Gastroesophageal sphincter (tissue), 4 donors: ENCODE data around the gene CASP5. TPM values are rescaled to one million over a fixed set of nuclear protein-coding genes. Genes with fewer than 3 reads are reported as not detected.

ENCODE experiments used
- ATAC-seq: fragments of 150-250 bp; one replicate; pipeline ENCODE4 v1.9.1; 2016; ENCODE audit warnings: mild to moderate bottlenecking, moderate library complexity
- H3K27ac ChIP-seq, 4 donors: fragments of 200-600 bp; sonication (generic) in 3 of 4; 1 replicate in 3 of 4; 2 replicates in 1 of 4; pipeline ENCODE4 v1.5.1; 2016 to 2019
- H3K27me3 ChIP-seq: fragments of 200-600 bp; sonication (generic); one replicate; pipeline ENCODE4 v1.5.1; 2019
- H3K36me3 ChIP-seq, 2 donors: fragments of 200-600 bp; sonication (generic); one replicate each; pipeline ENCODE4 v1.5.1; 2019; ENCODE audit warnings: control low read depth in 1 of 2
- H3K4me1 ChIP-seq, 3 donors: fragments of 200-600 bp; sonication (generic); 1 replicate in 2 of 3; 2 replicates in 1 of 3; pipeline ENCODE4 v1.5.1; 2016 to 2019; ENCODE audit warnings: control low read depth in 2 of 3
- H3K4me3 ChIP-seq, 2 donors: fragments of 200-600 bp; sonication (generic); one replicate each; pipeline ENCODE4 v1.5.1; 2019; ENCODE audit warnings: mild to moderate bottlenecking in 1 of 2, moderate library complexity in 1 of 2
- H3K9me3 ChIP-seq, 3 donors: fragments of 200-600 bp; sonication (generic); one replicate each; pipeline ENCODE4 v1.5.1; 2017 to 2019; ENCODE audit warnings: control low read depth in 2 of 3
- CTCF ChIP-seq, 4 experiments: fragments of 200-600 bp in 2 of 4; fragments of 450-650 bp in 2 of 4; sonication (generic) in 1 of 4; IDR thresholded peaks; one replicate each; pipeline ENCODE4 v1.5.1; 2017 to 2019; ENCODE audit warnings: antibody characterized with exemption in 4 of 4, mild to moderate bottlenecking in 2 of 4, moderate library complexity in 2 of 4
- EP300 ChIP-seq: sonication (generic); formaldehyde crosslinking; IDR thresholded peaks from one replicate; pipeline ENCODE4 v1.6.1; 2017; ENCODE audit warnings: antibody characterized with exemption, mild to moderate bottlenecking
- POLR2A ChIP-seq, 2 donors: fragments of 450-650 bp; IDR thresholded peaks; one replicate each; pipeline ENCODE4 v1.6.1; 2017; ENCODE audit warnings: antibody characterized with exemption in 2 of 2, mild to moderate bottlenecking in 2 of 2, moderate library complexity in 1 of 2
- POLR2AphosphoS5 ChIP-seq: sonication (generic); formaldehyde crosslinking; IDR thresholded peaks from one replicate; pipeline ENCODE4 v1.6.1; 2017; ENCODE audit warnings: antibody characterized with exemption
- WGBS, 2 donors: methylation state at CpG; one replicate each; pipeline ENCODE4 v1.1.5; 2018; ENCODE audit warnings: low coverage in 1 of 2; 5-methylcytosine and 5-hydroxymethylcytosine counted together
- total RNA-seq, 4 donors: library from RNA; depleted of rRNA; stranded (reverse); fragments of >200 nt; gene quantifications; one replicate each; pipeline ENCODE4 v1.1.0, GENCODE V29; 2016

CASP5 gene
- total RNA-seq, 4 donors from 2014 or later = 0.67 TPM; not detected in 3

DNA sequence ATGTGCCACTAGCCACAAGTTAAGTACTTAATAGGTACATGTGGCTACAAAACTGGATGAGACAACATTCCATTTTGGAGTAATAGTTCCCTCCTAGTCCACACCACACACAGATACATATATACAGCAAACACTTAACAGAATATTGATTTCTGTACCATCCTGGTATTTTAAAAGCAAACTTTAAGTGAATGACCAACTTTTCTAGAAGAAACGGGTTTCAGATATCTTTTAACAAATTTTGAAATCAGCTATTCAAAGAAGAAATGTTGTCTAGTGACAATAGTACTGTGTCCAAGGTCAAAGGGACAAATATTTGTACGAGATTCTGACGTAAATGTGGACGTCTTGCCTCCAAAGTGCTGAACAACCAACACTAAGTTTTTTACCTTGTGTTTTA lies 34.5 kb upstream of the CASP5 start:
- ATAC-seq = no peak
- Histone ChIP-seq H3K27me3 (no peaks in the 10 kb centered on the region), H3K4me1 (no peaks in the 10 kb centered on the region), H3K9me3 (no peaks in the 10 kb centered on the region), H3K4me3 (no peak overlapping the region), H3K36me3 (no peaks in the 10 kb centered on the region), H3K27ac (no peak overlapping the region)
- WGBS, 2 donors = 64 to 70% methylated on average over 4 of the region's 4 CpGs
- TF ChIP-seq POLR2A (IDR thresholded peaks at IDR 0.05) (no peak), CTCF (IDR thresholded peaks at IDR 0.05) (no peak), POLR2AphosphoS5 (no peak), EP300 (no peak)

GRCh38 chr11:105056446-105056845 lies 33.5 kb upstream of the CASP5 start:
- ATAC-seq = no peak
- TF ChIP-seq CTCF (IDR thresholded peaks at IDR 0.05) (no peak), EP300 (no peak), POLR2AphosphoS5 (no peak), POLR2A (IDR thresholded peaks at IDR 0.05) (no peak)
- H3K27me3 ChIP-seq = no peaks in the 10 kb centered on the region
- no peaks in the 10 kb centered on the region for H3K36me3 ChIP-seq
- H3K4me3 ChIP-seq = no peak overlapping the region
- no peaks in the 10 kb centered on the region for H3K4me1 ChIP-seq
- WGBS, 2 donors = 100% methylated on average over 1 of the region's 1 CpG; no CpG with 5 or more reads in 1 of the 2 donors
- H3K27ac ChIP-seq = no peak overlapping the region
- H3K9me3 ChIP-seq = no peaks in the 10 kb centered on the region

- Histone ChIP-seq H3K36me3 (no peaks in the 10 kb centered on the region), H3K4me1 (no peaks in the 10 kb centered on the region), H3K9me3 (no peaks in the 10 kb centered on the region), H3K27me3 (no peaks in the 10 kb centered on the region), H3K4me3 (no peak overlapping the region), H3K27ac (no peak overlapping the region)
- ATAC-seq = no peak
- no peak for TF ChIP-seq POLR2AphosphoS5
- TF ChIP-seq EP300 = no peak
- no peak for TF ChIP-seq POLR2A (IDR thresholded peaks at IDR 0.05)
- no peak for TF ChIP-seq CTCF (IDR thresholded peaks at IDR 0.05)
- WGBS, 2 donors = 50 to 83% methylated on average over 1 to 2 of the region's 2 CpGs
Measured at GRCh38 chr11:105054723-105055493, 31.9 kb upstream of the CASP5 start.

- Histone ChIP-seq H3K9me3 (no peaks in the 10 kb centered on the region), H3K4me1 (peaks cover 0 to 1% (median 0%) of the 10 kb centered on the region in 3 donors), H3K27ac (no peak overlapping the region), H3K36me3 (no peaks in the 10 kb centered on the region), H3K4me3 (no peak overlapping the region), H3K27me3 (no peaks in the 10 kb centered on the region)
- 86 to 93% methylated on average over 3 of the region's 3 CpGs for WGBS, 2 donors
- no peak for ATAC-seq
- TF ChIP-seq CTCF (IDR thresholded peaks at IDR 0.05) (peak in 1 of 4 experiments; percentile 1), POLR2AphosphoS5 (no peak)
Measured at GRCh38 chr11:105052487-105052886, 29.5 kb upstream of the CASP5 start.

DNA sequence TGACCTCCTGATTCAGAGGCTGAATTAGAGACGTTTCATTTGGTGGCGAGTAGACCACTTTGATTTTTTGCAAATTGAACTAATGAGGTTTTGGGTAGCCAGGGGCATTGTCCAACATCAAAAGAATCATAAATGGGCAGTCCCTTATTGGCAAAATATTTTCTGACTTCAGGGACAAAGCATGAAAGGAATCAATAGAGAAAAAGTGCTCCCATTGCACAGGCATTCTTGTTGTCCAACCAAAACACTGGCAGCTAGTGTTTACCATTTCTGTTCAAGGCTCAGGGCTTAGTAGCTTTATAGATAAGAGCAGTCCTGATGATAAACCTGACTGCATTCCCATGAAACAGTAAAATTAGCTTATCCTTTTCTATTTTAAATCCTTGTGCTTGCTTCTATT lies 28.6 kb upstream of the CASP5 start:
- Histone ChIP-seq H3K4me1 (peaks cover 0 to 11% (median under 1%) of the 10 kb centered on the region in 3 donors), H3K9me3 (no peaks in the 10 kb centered on the region), H3K36me3 (no peaks in the 10 kb centered on the region), H3K27ac (no peak overlapping the region), H3K4me3 (no peak overlapping the region), H3K27me3 (no peaks in the 10 kb centered on the region)
- 75 to 80% methylated on average over 1 to 2 of the region's 2 CpGs for WGBS, 2 donors
- TF ChIP-seq EP300 (no peak), POLR2A (IDR thresholded peaks at IDR 0.05) (no peak), CTCF (IDR thresholded peaks at IDR 0.05) (no peak), POLR2AphosphoS5 (no peak)
- ATAC-seq = no peak
